Urothelium cell line (cell line): ENCODE measurements around the gene UGT8.
"Not testable (repeated sequence)": the region's sequence is repeated elsewhere in the genome, so short reads cannot be mapped to it uniquely, and the experiment has no call there.

ENCODE experiments used
- DNase-seq: peaks from one replicate; pipeline ENCODE4 v3.0.0; 2011; ENCODE audit warnings: low spot score, mixed read lengths
- FAIRE-seq: peaks from 2 replicates; lab custom pipeline; 2011; peaks lifted over from hg19 to GRCh38; lab: Jason Lieb, UNC

The UGT8 gene, protein sequence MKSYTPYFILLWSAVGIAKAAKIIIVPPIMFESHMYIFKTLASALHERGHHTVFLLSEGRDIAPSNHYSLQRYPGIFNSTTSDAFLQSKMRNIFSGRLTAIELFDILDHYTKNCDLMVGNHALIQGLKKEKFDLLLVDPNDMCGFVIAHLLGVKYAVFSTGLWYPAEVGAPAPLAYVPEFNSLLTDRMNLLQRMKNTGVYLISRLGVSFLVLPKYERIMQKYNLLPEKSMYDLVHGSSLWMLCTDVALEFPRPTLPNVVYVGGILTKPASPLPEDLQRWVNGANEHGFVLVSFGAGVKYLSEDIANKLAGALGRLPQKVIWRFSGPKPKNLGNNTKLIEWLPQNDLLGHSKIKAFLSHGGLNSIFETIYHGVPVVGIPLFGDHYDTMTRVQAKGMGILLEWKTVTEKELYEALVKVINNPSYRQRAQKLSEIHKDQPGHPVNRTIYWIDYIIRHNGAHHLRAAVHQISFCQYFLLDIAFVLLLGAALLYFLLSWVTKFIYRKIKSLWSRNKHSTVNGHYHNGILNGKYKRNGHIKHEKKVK

DNA sequence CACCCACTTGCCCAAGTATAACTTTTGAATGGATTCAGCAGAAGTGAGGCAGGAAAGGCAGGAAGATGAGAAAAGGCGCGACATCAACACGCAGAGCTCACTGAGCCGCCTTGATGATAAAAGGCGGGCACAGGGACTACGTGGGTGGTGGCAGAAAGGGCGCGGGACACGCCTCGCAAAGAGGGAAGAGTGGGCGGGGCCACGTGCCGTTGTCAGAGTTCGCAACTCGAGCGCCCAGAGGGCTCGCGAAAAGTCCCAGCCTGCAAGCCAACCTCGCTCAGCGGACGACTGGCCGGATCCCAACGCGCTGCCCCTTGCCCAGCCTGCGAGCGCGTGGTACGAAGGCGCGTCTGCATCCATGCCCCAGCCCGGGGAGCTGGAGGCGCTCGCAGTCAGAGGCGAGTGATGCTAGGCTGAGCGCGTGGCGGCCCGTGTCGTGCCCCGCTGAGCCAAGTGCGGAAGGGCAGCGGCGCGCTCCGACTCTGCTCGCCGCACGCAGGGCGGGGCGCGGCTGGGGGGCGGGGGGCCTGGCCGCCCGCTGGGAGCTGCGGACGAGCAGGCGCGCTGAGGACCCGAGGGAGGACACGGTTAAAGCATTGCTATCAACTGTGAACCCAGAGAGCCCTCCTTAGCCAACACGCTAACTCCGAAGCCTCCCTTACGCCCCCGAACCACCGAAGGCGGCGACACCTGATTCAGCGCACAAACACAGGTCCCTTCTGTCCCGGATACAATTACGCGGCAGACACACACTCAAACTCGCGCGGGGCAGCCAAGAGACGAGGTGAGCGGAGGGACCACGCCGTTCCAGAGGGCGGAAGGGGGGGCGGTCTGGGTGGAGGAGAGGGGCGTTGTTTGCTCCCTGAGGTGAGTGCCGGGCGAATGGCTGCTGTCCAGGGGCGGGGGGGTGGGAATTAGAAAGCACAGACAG is at the start of gene UGT8:
TSS of gene UGT8 (plus strand) at position 617 of the 931 bp plus-strand sequence. CDS start 24,074 bp downstream, outside the sequence.
- FAIRE-seq = peak; percentile 81
- DNase-seq = peak; percentile 85

DNA sequence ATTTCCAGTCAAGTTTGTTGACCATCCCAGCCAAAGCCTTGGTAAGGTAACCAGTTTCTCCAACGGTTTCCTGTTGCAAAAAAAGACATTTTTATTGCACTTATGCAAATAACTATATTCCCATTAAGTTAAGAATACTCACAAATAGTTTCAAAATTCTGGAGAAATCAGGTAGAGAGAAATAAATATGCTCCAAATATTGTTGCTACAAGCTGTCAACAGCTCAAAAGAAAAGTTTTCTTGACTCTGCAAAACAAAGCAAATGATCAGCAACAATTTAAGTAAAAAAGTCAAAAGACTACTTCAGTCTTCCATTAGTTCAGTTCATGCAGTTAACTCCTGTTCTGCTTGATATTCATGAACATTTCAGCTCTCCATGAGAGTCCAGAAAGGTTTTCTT is 49.0 kb upstream of the UGT8 start:
- DNase-seq (no peak), FAIRE-seq (no peak)

DNA sequence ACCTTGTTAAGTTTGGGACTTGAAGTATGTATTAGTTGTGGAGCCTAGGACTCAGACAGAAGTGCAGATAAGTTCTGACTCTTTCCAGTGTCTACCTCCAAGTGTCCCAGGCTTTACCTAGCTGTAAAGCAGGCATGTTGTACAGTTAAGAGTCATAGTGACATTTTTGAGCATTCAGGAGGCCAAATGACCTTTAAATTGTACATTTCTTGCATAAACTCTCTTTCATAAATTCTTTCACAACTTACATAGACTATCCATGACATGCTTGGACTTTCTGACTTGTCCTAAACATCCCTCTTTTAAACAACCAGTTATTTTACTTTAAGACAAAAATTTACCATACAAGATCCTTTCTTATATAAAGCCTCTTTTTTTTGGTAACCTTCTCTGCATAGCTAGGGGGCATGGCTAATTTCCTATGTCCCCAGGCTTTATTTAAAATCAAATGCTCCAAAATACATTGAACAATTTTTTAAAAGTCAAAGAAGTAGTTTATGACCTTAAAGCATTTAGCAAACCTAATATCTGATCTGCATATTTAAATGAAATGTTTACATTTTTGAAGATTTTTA is 40.1 kb upstream of the UGT8 start:
- DNase-seq (no peak), FAIRE-seq (no peak)

DNA sequence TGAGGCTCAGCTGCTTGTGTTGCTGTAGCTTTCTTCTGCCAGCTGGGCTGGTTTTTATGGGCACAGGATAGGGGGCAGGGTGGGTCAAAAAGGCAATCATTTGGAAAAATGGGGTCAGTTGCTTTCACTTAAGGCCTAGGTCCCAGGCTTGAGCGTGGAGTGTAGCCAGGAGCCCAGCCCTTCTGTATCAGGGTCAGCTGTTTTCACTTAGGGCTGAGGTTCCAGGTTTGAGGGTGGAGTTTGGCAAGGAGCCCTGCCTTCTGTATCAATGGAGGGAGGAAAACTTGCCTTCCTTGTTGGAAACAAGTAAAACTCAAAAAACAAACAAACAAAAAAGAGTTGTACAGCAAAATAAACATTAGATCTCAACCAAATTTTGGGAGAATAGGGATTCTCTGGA is 37.0 kb upstream of the UGT8 start:
- FAIRE-seq (no peak), DNase-seq (no peak)

DNA sequence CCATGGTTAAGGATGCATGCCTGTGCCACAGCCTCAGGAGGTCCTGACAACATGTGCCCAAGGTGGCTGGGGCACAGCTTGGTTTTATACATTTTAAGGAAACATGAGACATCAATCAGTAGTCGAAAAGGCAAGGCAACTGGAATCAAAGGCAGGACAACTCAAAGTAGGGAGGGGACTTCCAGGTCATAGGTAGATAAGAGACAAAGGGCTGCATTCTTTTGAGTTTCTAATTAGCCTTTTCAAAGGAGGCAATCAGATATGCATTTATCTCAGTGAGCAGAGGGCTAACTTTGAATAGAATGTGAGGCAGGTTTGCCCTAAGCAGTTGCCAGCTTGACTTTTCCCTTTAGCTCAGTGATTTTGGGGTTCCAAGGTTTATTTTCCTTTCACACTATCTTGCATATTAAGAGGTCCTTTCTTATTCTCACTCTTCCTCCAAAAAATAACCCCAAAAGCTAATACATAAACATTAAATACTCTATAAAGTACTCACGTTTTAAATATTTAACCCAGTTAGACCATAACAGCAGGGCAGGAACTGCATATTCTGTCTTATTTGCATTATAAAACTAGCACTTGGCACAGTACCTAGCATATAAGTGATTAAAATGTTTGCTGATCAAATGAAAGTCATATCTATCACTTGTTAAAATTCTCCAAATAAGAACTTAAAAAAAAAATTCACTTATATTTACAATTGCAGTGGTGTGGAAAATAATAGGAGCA is 36.3 kb upstream of the UGT8 start:
- FAIRE-seq (no peak), DNase-seq (no peak)

DNA sequence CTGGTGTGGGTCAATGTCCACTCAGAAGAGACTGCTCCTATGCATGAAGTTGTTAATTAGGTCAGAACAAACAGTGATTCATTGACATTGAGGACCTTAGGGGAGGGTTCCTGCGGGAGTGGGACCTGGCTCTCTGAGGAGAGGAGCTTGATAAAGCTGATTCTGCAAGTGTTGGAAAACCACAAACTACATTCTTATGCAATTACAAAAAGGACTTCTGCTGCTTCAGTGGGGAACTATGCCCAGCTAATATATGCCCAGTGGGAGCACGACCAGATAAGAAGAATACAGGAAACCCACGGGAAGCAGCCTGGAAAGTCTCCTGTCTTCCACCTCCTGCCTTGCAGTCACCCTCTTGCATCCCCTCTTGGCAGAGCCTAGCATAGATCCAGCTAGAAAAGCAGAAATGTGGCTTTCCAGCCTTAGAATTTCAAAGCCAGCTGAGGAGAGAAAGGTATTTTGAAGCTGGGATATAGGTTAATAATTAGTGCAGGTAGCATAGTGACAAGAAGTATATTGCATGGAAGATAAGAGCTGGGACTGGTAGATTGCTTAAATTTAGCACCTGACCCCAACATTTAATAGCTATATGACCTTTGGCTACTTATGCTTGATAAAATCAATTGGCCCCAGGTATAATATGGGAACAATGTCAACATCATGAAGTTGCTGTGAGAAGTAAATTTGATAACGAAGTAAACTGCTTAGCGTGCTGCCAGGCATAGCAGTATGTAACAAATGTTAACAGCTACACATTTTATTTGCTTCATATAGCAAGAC is 34.9 kb upstream of the UGT8 start:
- peak; percentile 57 for DNase-seq
- FAIRE-seq = no peak

DNA sequence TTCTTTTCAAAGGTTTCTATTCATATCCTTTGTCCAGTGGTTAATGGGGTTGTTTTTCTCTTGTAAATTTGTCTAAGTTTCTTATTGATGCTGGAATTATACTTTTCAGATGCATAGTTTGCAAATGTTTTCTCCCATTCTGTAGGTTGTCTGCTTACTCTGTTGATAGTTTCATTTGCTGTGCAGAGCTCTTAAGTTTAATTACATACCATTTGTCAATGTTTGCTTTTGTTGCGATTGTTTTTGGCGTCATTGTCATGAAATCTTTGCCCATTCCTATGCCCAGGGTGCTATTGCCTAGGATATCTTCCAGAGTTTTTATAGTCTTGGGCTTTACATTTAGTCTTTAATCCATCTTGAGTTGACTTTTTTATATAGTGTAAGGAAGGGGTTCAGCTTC is 21.2 kb upstream of the UGT8 start:
- no peak for FAIRE-seq
- no peak for DNase-seq

DNA sequence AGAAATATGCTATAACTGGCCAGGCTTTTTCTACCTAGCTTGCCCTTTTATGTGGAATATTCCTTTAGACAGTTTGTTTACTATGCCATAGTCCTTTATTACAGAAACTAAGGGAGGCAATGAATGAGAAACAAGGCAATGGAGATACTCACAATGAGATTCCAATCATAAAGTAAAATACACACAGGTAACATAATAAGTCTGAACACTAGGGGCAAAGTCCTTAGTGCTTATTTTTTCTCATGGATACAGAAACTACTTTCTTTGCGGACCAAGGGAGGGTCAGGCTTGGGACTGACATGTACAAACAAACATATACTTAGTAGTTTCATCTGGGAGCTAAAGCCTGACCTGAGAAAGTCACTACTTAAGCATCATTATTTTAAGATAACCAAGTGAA is 16.0 kb upstream of the UGT8 start:
- FAIRE-seq = no peak
- DNase-seq = no peak

DNA sequence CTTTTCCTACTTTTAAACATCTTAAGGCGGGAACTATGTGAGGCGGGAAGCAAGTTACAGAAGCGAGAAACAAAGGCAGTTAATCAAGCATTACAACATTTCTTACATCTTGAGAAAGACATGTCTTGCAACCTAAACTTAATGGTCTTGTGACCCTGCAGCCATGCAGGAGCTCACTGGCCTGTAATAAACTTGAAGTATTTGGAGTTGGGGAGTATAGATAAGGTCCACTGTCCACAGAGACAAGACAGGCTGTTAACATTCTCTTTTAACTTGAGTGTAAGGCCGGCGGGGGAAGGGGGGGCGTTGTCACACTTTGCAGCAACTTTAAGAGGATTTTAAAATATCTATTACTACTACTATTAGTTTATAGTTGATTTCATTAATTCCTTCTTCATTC is 10.3 kb upstream of the UGT8 start:
- FAIRE-seq (no peak), DNase-seq (no peak)

DNA sequence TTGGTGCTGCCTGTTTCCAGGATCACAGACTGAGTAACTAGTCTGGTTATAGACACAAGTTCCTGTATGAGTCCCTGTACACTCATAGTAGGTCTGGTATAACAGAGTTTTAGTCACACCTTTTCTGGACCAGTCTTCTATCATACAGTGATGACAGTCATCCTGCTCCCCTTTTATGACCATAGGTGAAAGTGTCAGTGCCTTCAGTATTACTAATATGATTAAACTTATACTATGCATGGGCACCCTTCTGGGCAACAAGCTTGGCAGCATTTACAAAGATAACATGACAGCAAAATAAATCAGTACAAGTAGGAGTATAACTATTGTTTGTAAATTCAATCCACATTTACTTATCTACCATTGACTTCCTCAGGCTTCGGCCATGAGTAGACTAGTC is 8.2 kb upstream of the UGT8 start:
- not testable (repeated sequence) for DNase-seq, FAIRE-seq

DNA sequence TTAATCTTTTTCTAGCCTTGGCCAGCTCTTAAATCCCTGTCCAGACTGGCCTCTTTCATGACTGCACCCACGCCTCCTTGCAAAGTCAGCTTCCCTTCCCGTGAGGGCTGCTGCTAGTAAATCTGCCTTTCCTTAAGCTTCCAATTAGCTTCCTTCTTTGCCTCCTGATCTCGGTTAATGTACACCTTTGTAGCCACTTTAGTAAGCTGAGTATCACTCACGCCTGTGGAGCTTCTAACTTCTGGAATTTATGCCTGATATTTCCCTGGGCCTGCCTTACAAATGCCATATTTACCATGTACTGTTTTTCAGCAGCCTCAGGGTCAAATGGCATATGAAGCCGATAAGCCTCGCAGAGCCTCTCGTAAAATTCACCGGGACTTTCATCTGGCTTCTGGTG is 5.1 kb upstream of the UGT8 start:
- DNase-seq (no peak), FAIRE-seq (no peak)

DNA sequence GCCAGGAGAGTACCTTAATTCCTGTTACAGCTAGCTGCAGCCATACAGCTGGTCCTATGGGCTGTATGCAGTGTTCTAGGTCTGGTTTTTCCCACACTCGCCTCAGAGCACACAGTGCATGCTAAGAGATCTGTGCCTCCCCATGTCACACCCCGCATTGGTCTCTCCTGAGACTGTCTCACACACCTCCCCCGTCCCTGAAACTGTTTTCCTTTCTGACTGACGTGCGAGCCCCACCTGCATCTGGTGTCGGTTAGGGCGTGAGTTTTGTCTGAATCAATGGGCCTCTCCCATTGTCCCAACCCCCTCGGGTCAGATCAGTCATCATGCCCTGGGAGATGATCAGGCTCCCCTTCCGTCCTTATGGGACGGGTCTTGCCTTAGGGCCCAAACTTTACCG is 3.4 kb upstream of the UGT8 start:
- no peak for FAIRE-seq
- DNase-seq = no peak

DNA sequence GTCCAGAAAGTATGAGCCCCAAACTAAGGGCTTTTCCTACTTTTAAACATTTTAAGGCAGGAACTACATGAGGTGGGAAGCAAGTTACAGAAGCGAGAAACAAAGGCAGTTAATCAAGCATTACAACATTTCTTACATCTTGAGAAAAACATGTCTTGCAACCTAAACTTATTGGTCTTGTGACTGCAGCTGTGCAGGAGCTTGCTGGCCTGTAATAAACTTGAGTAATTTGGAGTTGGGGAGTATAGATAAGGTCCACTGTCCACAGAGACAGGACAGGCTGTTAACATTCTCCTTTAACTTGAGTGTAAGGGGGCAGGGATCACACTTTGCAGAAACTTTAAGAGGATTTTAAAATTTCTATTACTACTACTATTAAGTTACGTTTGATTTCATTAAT is 2.7 kb upstream of the UGT8 start:
- DNase-seq = no peak
- no peak for FAIRE-seq

DNA sequence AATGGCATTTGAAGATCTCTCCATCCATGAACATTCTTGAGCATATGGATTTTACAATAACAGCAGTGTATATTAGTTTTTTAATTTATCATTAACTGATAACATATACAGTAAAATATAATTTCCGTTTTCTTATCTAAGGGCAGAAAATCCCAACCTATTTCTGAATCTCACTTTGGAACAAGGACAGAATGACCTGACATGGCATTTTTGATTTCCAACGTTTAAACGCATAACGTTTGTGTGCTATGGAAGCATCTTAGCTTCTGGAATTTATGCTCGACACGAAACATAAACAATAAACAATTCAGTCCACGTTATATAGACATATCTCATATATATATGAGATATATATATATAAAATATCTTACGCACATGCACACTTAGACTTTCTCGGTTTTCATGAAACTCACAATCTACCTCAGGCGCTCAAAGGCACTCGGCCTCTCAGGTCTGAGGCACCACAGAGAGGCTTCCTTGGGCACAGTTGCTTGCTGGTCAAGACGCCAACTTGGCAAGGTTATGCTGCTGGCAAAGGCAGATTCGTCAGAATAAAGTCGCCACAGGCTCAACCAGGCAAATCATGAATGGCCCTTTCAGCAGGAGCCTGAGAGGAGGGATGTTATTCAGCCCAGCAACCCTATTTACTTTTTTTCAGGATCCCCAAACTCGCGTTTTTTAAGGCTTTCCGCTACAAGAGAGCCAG is 1.0 kb upstream of the UGT8 start:
- peak; percentile 19 for DNase-seq
- no peak for FAIRE-seq

DNA sequence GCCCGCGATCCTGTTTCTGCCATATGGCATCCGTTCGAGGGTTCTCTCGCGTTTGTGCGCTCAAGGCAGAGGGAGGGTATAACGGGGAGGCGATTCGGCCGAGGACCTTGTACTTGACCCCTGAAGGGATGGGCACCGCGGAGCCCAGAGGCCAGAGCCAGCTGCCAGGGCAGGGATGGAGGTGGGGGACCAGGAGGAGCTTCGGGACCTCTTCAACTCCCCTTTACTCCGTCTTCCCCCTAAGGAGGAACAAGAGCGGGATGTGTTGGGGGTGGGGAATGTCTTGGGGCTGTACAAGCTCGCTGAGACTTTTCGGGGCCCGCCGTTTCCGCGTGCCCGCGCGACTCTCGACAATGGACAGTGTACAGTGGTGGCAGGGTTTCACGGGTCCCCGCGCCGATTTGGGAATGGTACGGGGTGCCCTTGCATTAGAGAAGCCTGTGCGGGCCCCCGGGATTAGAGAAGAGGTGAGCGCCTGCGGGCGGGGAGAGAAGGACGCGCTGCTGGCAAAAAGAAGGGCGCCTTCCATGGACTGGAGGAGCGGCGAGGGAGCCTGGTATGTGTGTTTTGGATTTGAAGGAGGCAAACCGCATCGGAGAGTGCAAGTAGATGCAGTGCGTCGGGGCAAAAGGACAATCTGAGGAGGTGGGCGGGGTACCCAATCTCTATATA is 760 bp downstream of the UGT8 start:
- FAIRE-seq (no peak), DNase-seq (peak; percentile 7)

DNA sequence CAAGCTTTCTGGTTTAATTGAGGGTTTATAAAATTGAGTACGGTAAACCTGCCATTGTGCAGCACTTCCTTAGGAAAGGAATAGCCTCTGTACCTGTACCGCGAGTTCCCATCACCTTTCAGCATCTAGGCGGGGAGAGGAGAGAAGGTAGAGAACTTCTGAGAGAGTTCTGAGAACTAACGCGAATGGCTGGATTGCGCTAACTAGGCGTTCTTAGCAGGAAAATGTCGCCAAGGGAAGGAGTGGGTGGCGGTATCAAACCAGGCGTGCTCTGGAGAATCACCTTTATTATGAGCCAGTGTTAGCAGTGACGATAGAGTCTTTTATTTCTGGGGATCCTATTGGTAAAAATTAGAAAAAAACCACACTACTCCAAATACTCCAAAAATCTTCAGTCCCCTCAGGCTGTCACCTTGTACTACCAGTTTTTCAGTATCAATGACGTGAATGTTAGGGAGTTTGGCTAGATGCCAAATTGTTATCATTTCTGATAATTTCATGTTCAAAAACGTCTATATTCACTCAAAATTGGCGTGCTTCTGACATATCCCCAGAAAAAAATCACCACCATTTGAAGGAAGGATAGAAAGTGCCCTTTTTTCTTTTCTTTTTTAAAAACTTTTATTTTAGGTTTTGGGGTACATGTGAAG is 1.4 kb downstream of the UGT8 start:
- FAIRE-seq = no peak
- no peak for DNase-seq

DNA sequence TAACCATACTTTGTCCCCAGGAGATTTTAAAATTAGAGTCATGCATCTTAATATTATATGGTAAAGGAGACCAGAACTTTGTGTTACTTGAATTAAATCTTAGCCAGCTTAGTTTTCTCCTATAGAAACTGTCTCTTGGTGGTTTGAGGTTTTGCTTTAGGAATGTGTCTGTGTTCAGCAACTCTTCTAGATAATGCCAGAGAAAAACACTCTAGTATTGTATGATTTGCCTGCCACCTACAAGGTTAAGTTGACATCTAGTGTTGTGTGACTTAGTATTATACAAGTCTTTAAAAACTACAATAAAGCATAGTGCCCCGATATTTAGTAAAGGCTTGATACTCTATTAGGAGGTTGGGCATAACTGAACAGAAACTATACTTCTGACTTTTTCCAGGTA is 2.1 kb downstream of the UGT8 start:
- FAIRE-seq (no peak), DNase-seq (no peak)
